ENCODE results near the gene SLF2. TPM values are rescaled to one million over a fixed set of nuclear protein-coding genes. Genes with fewer than 3 reads are reported as not detected.

SLF2 gene
- total and polyA plus RNA-seq, 2 of the 13 experiments (the other 11 are each of a cell fraction or from before 2014, with no cell fraction given), result 12.2 to 48.1 TPM

GRCh38 chr10:100878291-100878910, 34.4 kb upstream of the SLF2 start (continued):
- TF ChIP-seq HOXA3 (CRISPR knock-in tag; IDR thresholded peaks at IDR 0.05) (0 out of 2 replicates have a peak, but pooled peaks have one; percentile 10), ZNF614 (CRISPR knock-in tag; IDR thresholded peaks at IDR 0.05; ENCODE audit: borderline replicate concordance) (no peak), ZNF296 (CRISPR knock-in tag; conservative IDR thresholded peaks at IDR 0.05) (no peak), ZNF605 (CRISPR knock-in tag; IDR thresholded peaks at IDR 0.05) (peak; percentile 51; the same call in 1 of the 2 replicates), ZNF629 (CRISPR knock-in tag; conservative IDR thresholded peaks at IDR 0.05) (no peak), PHF8 (CRISPR knock-in tag; IDR thresholded peaks at IDR 0.05) (0 out of 2 replicates have a peak, but pooled peaks have one; percentile 22), PHF21A (CRISPR knock-in tag; IDR thresholded peaks at IDR 0.05) (peak; percentile 34; the same call in 1 of the 2 replicates), GRHL1 (CRISPR knock-in tag; conservative IDR thresholded peaks at IDR 0.05) (no peak), MIER3 (CRISPR knock-in tag; IDR thresholded peaks at IDR 0.05; ENCODE audit: borderline replicate concordance) (peak; percentile 55; the same call in 1 of the 2 replicates), ZNF547 (CRISPR knock-in tag; IDR thresholded peaks at IDR 0.05) (no peak), HIC2 (CRISPR knock-in tag; IDR thresholded peaks at IDR 0.05; ENCODE audit: low read depth) (no peak), ZNF501 (CRISPR knock-in tag; IDR thresholded peaks at IDR 0.05) (peak; percentile 67), EP300 (IDR thresholded peaks at IDR 0.05; ENCODE audit: low read depth in 2 of 2, low read length in 2 of 2) (no peak), EP300 (CRISPR knock-in tag; IDR thresholded peaks at IDR 0.05; ENCODE audit: borderline replicate concordance) (peak; percentile 22; the same call in 1 of the 2 replicates), PHF5A (CRISPR knock-in tag; IDR thresholded peaks at IDR 0.05; ENCODE audit: low read depth, unreplicated experiment) (no peak), HMGA1 (CRISPR knock-in tag; conservative IDR thresholded peaks at IDR 0.05) (no peak), KLF11 (CRISPR knock-in tag; IDR thresholded peaks at IDR 0.05) (no peak), ZNF292 (CRISPR knock-in tag; IDR thresholded peaks at IDR 0.05; ENCODE audit: borderline replicate concordance, low read depth) (peak; percentile 27; the same call in 1 of the 2 replicates), RXRA (CRISPR knock-in tag; IDR thresholded peaks at IDR 0.05) (peak; percentile 56), NBN (conservative IDR thresholded peaks at IDR 0.05) (no peak), RAD51 (IDR thresholded peaks at IDR 0.05; ENCODE audit: borderline replicate concordance) (no peak)
- TF ChIP-seq, protein P1, sequence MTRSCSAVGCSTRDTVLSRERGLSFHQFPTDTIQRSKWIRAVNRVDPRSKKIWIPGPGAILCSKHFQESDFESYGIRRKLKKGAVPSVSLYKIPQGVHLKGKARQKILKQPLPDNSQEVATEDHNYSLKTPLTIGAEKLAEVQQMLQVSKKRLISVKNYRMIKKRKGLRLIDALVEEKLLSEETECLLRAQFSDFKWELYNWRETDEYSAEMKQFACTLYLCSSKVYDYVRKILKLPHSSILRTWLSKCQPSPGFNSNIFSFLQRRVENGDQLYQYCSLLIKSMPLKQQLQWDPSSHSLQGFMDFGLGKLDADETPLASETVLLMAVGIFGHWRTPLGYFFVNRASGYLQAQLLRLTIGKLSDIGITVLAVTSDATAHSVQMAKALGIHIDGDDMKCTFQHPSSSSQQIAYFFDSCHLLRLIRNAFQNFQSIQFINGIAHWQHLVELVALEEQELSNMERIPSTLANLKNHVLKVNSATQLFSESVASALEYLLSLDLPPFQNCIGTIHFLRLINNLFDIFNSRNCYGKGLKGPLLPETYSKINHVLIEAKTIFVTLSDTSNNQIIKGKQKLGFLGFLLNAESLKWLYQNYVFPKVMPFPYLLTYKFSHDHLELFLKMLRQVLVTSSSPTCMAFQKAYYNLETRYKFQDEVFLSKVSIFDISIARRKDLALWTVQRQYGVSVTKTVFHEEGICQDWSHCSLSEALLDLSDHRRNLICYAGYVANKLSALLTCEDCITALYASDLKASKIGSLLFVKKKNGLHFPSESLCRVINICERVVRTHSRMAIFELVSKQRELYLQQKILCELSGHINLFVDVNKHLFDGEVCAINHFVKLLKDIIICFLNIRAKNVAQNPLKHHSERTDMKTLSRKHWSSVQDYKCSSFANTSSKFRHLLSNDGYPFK (CRISPR knock-in tag; IDR thresholded peaks at IDR 0.05; ENCODE audit: borderline replicate concordance), result 0 out of 2 replicates have a peak, but pooled peaks have one; percentile 22
- TF ChIP-seq, protein P2, sequence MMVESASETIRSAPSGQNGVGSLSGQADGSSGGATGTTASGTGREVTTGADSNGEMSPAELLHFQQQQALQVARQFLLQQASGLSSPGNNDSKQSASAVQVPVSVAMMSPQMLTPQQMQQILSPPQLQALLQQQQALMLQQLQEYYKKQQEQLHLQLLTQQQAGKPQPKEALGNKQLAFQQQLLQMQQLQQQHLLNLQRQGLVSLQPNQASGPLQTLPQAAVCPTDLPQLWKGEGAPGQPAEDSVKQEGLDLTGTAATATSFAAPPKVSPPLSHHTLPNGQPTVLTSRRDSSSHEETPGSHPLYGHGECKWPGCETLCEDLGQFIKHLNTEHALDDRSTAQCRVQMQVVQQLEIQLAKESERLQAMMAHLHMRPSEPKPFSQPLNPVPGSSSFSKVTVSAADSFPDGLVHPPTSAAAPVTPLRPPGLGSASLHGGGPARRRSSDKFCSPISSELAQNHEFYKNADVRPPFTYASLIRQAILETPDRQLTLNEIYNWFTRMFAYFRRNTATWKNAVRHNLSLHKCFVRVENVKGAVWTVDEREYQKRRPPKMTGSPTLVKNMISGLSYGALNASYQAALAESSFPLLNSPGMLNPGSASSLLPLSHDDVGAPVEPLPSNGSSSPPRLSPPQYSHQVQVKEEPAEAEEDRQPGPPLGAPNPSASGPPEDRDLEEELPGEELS (CRISPR knock-in tag; IDR thresholded peaks at IDR 0.05), result 0 out of 2 replicates have a peak, but pooled peaks have one; percentile 23

All from HepG2 (cell line).